Skin epidermis (tissue), 12 donors: ENCODE data around the gene MPHOSPH6.
A peak's percentile ranks its signal among the peaks of the same experiment; 100 is the strongest.

ENCODE experiments used
- H3K27ac ChIP-seq, 21 experiments: fragments of 200-600 bp; sonication (generic) in 11 of 21; one replicate each; pipeline ENCODE4 v1.5.0; 2020; ENCODE audit warnings: mild to moderate bottlenecking in 3 of 21, inconsistent platforms in 2 of 21, moderate library complexity in 2 of 21
- H3K4me3 ChIP-seq, 7 experiments: fragments of 200-600 bp; sonication (generic) in 2 of 7; one replicate each; pipeline ENCODE4 v1.5.0; 2020; ENCODE audit warnings: inconsistent platforms in 2 of 7, mild to moderate bottlenecking in 2 of 7, moderate library complexity in 1 of 7

The MPHOSPH6 gene

GRCh38 chr16:82177555-82177954, 7.5 kb upstream of the MPHOSPH6 start:
- H3K27ac ChIP-seq, result no peak overlapping the region

GRCh38 chr16:82176204-82176603, 6.2 kb upstream of the MPHOSPH6 start:
- Histone ChIP-seq H3K27ac (no peak overlapping the region), H3K4me3 (no peak overlapping the region)

More at GRCh38 chr16:82177555-82177954, 7.5 kb upstream of the MPHOSPH6 start:
- no peak overlapping the region for H3K4me3 ChIP-seq

DNA sequence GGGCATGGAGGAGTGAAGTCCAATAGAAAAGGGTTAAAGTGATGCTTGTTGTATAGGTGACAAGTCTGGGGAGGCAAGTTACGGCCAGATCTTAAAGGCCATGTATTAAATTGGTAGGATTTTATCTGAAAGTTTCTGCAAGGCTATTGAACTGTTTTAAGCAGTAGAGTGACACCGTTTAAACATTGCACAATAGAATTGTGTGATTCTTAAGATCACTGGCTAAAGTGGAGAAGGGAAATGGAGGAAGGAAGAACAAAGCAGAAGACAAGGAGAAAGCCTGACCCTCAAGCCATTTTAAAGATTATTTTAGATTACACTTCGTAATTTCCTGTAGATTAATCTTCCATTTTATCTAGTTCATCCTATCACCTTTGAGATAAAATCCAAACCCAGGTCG, 5.6 kb upstream of the MPHOSPH6 start:
- Histone ChIP-seq H3K27ac (no peak overlapping the region), H3K4me3 (no peak overlapping the region)

DNA sequence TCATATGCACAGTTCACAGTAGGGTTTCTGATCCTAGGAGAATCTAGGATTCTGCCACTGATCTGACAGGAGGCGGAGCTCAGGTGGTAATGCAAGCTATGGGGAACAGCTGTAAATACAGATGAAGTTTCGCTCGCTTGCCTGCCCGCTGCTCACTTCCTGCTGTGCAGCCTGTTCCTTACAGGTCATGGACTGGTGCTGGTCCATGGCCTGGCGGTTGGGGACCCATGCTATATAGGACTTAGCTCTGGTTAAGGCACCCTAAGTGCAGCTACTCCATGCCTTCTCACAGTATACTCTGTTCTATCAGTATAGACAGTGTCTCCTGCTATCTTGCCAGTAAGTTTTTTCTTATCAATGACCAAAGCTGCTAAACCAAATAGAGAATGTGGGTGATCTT, 2.4 kb downstream of the MPHOSPH6 start:
- H3K27ac ChIP-seq, result no peak overlapping the region
- no peak overlapping the region for H3K4me3 ChIP-seq

GRCh38 chr16:82160226-82160625, 9.8 kb downstream of the MPHOSPH6 start:
- no peak overlapping the region for H3K27ac ChIP-seq
- no peak overlapping the region for H3K4me3 ChIP-seq

- Histone ChIP-seq H3K4me3 (no peak overlapping the region), H3K27ac (peak overlapping the region in 5 of 21 experiments; percentile 3 to 42 (median 27))
Observed at GRCh38 chr16:82157836-82158235, 12.2 kb downstream of the MPHOSPH6 start.

DNA sequence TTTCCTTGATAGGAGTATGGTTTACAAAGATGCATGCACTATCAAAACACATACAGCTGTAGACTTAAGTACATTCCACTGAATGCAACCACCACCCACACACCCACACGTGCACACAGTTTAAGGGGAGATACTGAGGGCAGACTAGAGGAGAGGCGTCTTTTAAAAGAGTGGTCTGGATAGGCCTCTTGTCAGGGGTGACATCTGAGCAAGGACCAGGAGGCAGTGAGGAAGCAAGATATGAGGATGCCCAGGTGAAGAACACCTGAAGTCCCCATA, 12.6 kb downstream of the MPHOSPH6 start:
- Histone ChIP-seq H3K27ac (peak overlapping the region in 6 of 21 experiments; percentile 2 to 42 (median 17)), H3K4me3 (no peak overlapping the region)

DNA sequence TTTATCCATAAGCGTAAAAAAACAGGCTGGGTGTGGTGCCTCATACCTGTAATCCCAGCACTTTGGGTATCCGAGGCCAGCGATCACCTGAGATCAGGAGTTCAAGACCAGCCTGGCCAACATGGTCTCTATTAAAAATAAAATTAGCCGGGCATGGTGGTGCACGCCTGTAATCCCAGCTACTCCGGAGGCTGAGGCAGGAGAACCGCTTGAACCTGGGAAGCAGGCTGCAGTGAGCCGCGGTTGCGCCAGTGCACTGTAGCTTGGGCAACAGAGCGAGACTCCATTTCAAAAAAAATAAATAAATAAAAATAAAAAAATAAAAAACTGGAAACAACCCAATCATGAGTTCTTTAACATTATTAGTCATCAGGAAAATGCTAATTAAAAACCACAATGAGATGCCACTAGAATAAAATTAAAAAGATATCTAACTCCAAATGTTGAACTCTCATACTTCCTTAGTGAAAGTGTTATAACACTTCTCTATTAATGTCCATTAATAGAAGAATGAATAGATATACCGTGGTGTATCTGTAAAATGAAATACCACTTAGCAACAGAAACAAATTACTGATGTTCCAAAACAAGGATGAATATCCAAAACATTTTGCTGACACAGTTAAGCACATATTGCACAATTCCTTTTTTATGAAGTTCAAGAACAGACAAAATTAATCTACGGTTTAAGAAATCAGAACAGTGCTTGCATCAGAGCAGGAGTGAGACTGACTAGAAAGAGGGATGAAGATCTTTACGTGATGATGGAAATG, 13.1 kb downstream of the MPHOSPH6 start:
- Histone ChIP-seq H3K27ac (peak overlapping the region in 6 of 21 experiments; percentile 2 to 36 (median 18)), H3K4me3 (no peak overlapping the region)

DNA sequence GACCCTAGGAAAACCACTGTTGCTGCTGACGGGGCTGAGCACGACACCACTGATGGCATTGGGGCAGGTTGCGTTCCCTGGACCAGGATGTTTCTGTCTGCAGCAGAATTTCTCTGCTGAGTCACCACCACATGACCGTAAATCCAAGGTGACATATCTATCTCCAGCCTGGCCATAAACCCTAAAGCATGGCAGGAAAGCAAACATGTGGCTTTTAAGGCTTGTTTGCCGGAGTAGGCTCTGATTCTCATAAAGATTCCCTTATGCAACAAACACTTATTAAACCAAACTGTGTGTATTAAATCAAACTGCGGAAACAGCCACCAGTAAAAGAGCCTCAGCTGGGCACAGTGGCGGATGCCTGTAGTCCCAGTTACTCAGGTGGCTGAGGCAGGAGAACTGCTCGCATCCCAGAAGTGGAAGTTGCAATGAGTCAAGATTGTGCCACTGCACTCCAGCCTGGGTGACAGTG, 17.3 kb downstream of the MPHOSPH6 start:
- no peak overlapping the region for H3K4me3 ChIP-seq
- H3K27ac ChIP-seq, result no peak overlapping the region

- Histone ChIP-seq H3K4me3 (no peak overlapping the region), H3K27ac (no peak overlapping the region)
Observed at GRCh38 chr16:82152196-82152595, 17.8 kb downstream of the MPHOSPH6 start.

DNA sequence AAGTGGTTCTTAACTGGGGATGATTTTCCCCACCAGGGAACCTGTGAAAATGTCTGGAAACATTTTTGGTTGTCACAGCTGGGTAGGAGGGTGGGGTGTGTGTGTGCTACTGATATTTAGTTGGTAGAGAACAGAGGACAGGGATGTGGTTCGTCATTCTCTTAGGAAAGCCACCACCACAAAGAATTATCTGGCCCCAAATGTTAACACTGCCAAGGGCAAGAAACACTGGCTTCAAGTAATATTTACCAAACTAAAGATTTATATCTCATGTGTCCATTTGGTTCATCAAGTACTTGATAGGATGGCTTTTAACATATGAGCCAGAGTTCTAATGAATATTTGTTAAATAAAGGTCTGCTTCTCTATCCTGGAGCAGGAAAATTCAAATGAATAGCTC, 19.5 kb downstream of the MPHOSPH6 start:
- Histone ChIP-seq H3K27ac (no peak overlapping the region), H3K4me3 (no peak overlapping the region)

- Histone ChIP-seq H3K27ac (no peak overlapping the region), H3K4me3 (no peak overlapping the region)
Observed at GRCh38 chr16:82149536-82149935, 20.5 kb downstream of the MPHOSPH6 start.

- no peak overlapping the region for H3K27ac ChIP-seq
- no peak overlapping the region for H3K4me3 ChIP-seq
Observed at GRCh38 chr16:82147546-82147945, 22.5 kb downstream of the MPHOSPH6 start.

GRCh38 chr16:82146957-82147356, 23.1 kb downstream of the MPHOSPH6 start:
- no peak overlapping the region for H3K4me3 ChIP-seq
- no peak overlapping the region for H3K27ac ChIP-seq

DNA sequence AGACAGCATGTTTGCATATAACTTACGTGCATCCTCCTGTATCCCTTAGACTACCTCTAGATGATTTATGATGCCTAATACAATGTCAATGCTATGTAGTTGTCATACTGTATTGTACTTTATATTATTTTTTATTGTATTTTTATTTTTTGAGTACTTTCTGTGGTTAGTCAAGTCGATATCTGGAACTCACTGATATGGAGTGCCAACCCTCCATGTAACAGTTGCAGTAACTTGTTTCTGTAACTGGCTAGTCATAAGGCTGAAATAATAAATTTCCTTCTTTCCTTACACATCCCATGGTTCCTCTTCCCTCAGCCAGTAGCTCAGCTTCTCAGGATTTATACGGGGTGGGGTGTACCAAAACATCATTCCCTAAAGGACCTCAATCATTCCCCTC, 23.5 kb downstream of the MPHOSPH6 start:
- no peak overlapping the region for H3K27ac ChIP-seq

DNA sequence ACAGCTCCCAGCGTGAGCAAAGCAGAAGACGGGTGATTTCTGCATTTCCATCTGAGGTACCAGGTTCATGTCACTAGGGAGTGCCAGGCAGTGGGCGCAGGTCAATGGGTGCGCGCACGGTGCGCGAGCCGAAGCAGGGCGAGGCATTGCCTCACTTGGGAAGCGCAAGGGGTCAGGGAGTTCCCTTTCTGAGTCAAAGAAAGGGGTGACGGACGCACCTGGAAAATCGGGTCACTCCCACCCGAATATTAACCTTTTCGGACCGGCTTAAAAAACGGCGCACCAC, 30.8 kb downstream of the MPHOSPH6 start:
- Histone ChIP-seq H3K4me3 (peak overlapping the region in 4 of 7 experiments; percentile 4 to 24 (median 11)), H3K27ac (peak overlapping the region in 5 of 21 experiments; percentile 9 to 50 (median 17))

More for the DNA sequence above, 23.5 kb downstream of the MPHOSPH6 start:
- H3K4me3 ChIP-seq, result no peak overlapping the region

GRCh38 chr16:82138478-82139285, 31.3 kb downstream of the MPHOSPH6 start:
- peak overlapping the region in 5 of 21 experiments; percentile 9 to 50 (median 17) for H3K27ac ChIP-seq

GRCh38 chr16:82137822-82138167, 32.2 kb downstream of the MPHOSPH6 start:
- Histone ChIP-seq H3K4me3 (no peak overlapping the region), H3K27ac (no peak overlapping the region)

More at GRCh38 chr16:82138478-82139285, 31.3 kb downstream of the MPHOSPH6 start:
- peak overlapping the region in 4 of 7 experiments; percentile 4 to 24 (median 11) for H3K4me3 ChIP-seq

- Histone ChIP-seq H3K27ac (no peak overlapping the region), H3K4me3 (no peak overlapping the region)
Observed at GRCh38 chr16:82136956-82137821, 32.8 kb downstream of the MPHOSPH6 start.

- Histone ChIP-seq H3K4me3 (no peak overlapping the region), H3K27ac (no peak overlapping the region)
Observed at GRCh38 chr16:82135844-82136243, 34.2 kb downstream of the MPHOSPH6 start.
